Tibial nerve (tissue), 4 donors: ENCODE data around the gene PCED1B. TPM values are rescaled to one million over a fixed set of nuclear protein-coding genes. Genes with fewer than 3 reads are reported as not detected.

Experiments used
- DNase-seq, 2 donors: peaks; one replicate each; pipeline ENCODE4 v3.0.0-alpha.2; 2019; ENCODE audit warnings: low spot score in 2 of 2
- H3K27ac ChIP-seq, 4 donors: fragments of 200-600 bp; sonication (generic) in 3 of 4; one replicate each; pipeline ENCODE4 v1.5.1; 2017 to 2019; ENCODE audit warnings: mild to moderate bottlenecking in 1 of 4
- H3K27me3 ChIP-seq, 2 donors: fragments of 200-600 bp; sonication (generic) in 1 of 2; one replicate each; pipeline versions ENCODE4 v1.5.1 to v1.6.0; 2017 to 2019
- H3K36me3 ChIP-seq, 3 donors: fragments of 200-600 bp; sonication (generic); one replicate each; pipeline ENCODE4 v1.5.1; 2018 to 2019
- H3K4me1 ChIP-seq, 4 donors: fragments of 200-600 bp; sonication (generic) in 3 of 4; one replicate each; pipeline ENCODE4 v1.5.1; 2017 to 2019
- H3K4me3 ChIP-seq, 4 donors: fragments of 200-600 bp; sonication (generic) in 3 of 4; one replicate each; pipeline ENCODE4 v1.5.1; 2017 to 2019; ENCODE audit warnings: mild to moderate bottlenecking in 1 of 4, moderate library complexity in 1 of 4
- H3K9me3 ChIP-seq, 4 donors: fragments of 200-600 bp; sonication (generic) in 3 of 4; one replicate each; pipeline ENCODE4 v1.5.1; 2017 to 2019
- CTCF ChIP-seq, 5 experiments: fragments of 200-600 bp in 3 of 5; fragments of 450-650 bp in 2 of 5; sonication (generic) in 3 of 5; IDR thresholded peaks; one replicate each; pipeline ENCODE4 v1.5.1; 2016 to 2019; ENCODE audit warnings: antibody characterized with exemption in 5 of 5, mild to moderate bottlenecking in 3 of 5, moderate library complexity in 2 of 5
- EP300 ChIP-seq, 2 donors: sonication (generic); formaldehyde crosslinking; IDR thresholded peaks; one replicate each; pipeline ENCODE4 v1.6.1; 2017; ENCODE audit warnings: antibody characterized with exemption in 2 of 2, mild to moderate bottlenecking in 1 of 2
- POLR2A ChIP-seq, 2 donors: fragments of 450-650 bp; IDR thresholded peaks; one replicate each; pipeline ENCODE4 v1.6.1; 2017; ENCODE audit warnings: antibody characterized with exemption in 2 of 2, mild to moderate bottlenecking in 2 of 2, moderate library complexity in 2 of 2
- WGBS, 2 donors: methylation state at CpG; one replicate each; pipeline ENCODE4 v1.1.5; 2018; 5-methylcytosine and 5-hydroxymethylcytosine counted together
- total RNA-seq, 4 donors: library from RNA; depleted of rRNA; stranded (reverse); fragments of >200 nt; gene quantifications; one replicate each; pipeline ENCODE4 v1.1.0, GENCODE V29; 2016

PCED1B gene
- total RNA-seq, 4 donors from 2014 or later, result 0.90 to 2.9 (median 2.2) TPM; not detected in 1

GRCh38 chr12:47087088-47087688 is 7.8 kb downstream of the PCED1B start:
- no peaks in the 10 kb centered on the region for H3K27me3 ChIP-seq
- no peaks in the 10 kb centered on the region for H3K36me3 ChIP-seq
- 29 to 35% methylated on average over 2 of the region's 2 CpGs for WGBS, 2 donors
- H3K4me3 ChIP-seq, result no peak overlapping the region
- H3K27ac ChIP-seq, result no peak overlapping the region
- no peak for DNase-seq
- TF ChIP-seq POLR2A (IDR thresholded peaks at IDR 0.05) (no peak), CTCF (IDR thresholded peaks at IDR 0.05) (no peak)
- no peaks in the 10 kb centered on the region for H3K9me3 ChIP-seq
- peaks cover 0 to 49% (median 6%) of the 10 kb centered on the region in 4 donors for H3K4me1 ChIP-seq

GRCh38 chr12:47088021-47088944 is 8.9 kb downstream of the PCED1B start:
- Histone ChIP-seq H3K4me3 (no peak overlapping the region), H3K27ac (no peak overlapping the region)

GRCh38 chr12:47091009-47091408 is 11.6 kb downstream of the PCED1B start:
- no peaks in the 10 kb centered on the region for H3K9me3 ChIP-seq
- no peak for DNase-seq
- TF ChIP-seq CTCF (IDR thresholded peaks at IDR 0.05), result no peak
- no peak for TF ChIP-seq POLR2A (IDR thresholded peaks at IDR 0.05)
- no peak for TF ChIP-seq EP300 (IDR thresholded peaks at IDR 0.05)
- H3K36me3 ChIP-seq, result no peaks in the 10 kb centered on the region
- no peak overlapping the region for H3K4me3 ChIP-seq
- no peaks in the 10 kb centered on the region for H3K27me3 ChIP-seq
- H3K27ac ChIP-seq, result no peak overlapping the region
- 85 to 89% methylated on average over 2 of the region's 2 CpGs for WGBS, 2 donors
- H3K4me1 ChIP-seq, result peaks cover 0 to 26% (median 1%) of the 10 kb centered on the region in 4 donors

More at GRCh38 chr12:47088021-47088944, 8.9 kb downstream of the PCED1B start:
- 51% methylated on average over 7 of the region's 7 CpGs for WGBS, 2 donors
- peaks cover 0 to 46% (median 3%) of the 10 kb centered on the region in 4 donors for H3K4me1 ChIP-seq
- no peaks in the 10 kb centered on the region for H3K36me3 ChIP-seq
- TF ChIP-seq POLR2A (IDR thresholded peaks at IDR 0.05) (no peak), EP300 (IDR thresholded peaks at IDR 0.05) (no peak), CTCF (IDR thresholded peaks at IDR 0.05) (no peak)
- no peak for DNase-seq
- H3K9me3 ChIP-seq, result no peaks in the 10 kb centered on the region
- H3K27me3 ChIP-seq, result no peaks in the 10 kb centered on the region

- TF ChIP-seq EP300 (IDR thresholded peaks at IDR 0.05) (no peak), CTCF (IDR thresholded peaks at IDR 0.05) (no peak), POLR2A (IDR thresholded peaks at IDR 0.05) (no peak)
- H3K4me1 ChIP-seq, result peaks cover 0 to 6% (median 0%) of the 10 kb centered on the region in 4 donors
- no peak for DNase-seq
- H3K9me3 ChIP-seq, result no peaks in the 10 kb centered on the region
- WGBS, 2 donors, result 79 to 88% methylated on average over 4 of the region's 4 CpGs
- H3K4me3 ChIP-seq, result no peak overlapping the region
- H3K27ac ChIP-seq, result no peak overlapping the region
- H3K36me3 ChIP-seq, result no peaks in the 10 kb centered on the region
- H3K27me3 ChIP-seq, result no peaks in the 10 kb centered on the region
Measured at GRCh38 chr12:47094804-47095203, 15.4 kb downstream of the PCED1B start.
